Measurements from ENCODE around the gene ELF5.

The ELF5 gene

GRCh38 chr11:34493926-34494595 is 19.5 kb downstream of the ELF5 start:
- no peak for DNase-seq

- no peak for DNase-seq
Measured at GRCh38 chr11:34493468-34493867, 20.1 kb downstream of the ELF5 start.

GRCh38 chr11:34492806-34493414 is 20.7 kb downstream of the ELF5 start:
- DNase-seq = no peak

- no peak for DNase-seq
Measured at GRCh38 chr11:34490304-34490703, 23.3 kb downstream of the ELF5 start.

GRCh38 chr11:34488855-34489557 is 24.6 kb downstream of the ELF5 start:
- no peak for DNase-seq

- DNase-seq = no peak
Measured at GRCh38 chr11:34487430-34487829, 26.2 kb downstream of the ELF5 start.

- no peak for DNase-seq
Measured at GRCh38 chr11:34483106-34483874, 30.3 kb downstream of the ELF5 start.

GRCh38 chr11:34481307-34481706 is 32.3 kb downstream of the ELF5 start:
- DNase-seq = no peak

GRCh38 chr11:34480314-34480713 is 33.3 kb downstream of the ELF5 start:
- DNase-seq = no peak

- no peak for DNase-seq
Measured at GRCh38 chr11:34478845-34479663, 34.5 kb downstream of the ELF5 start.

- no peak for DNase-seq
Measured at GRCh38 chr11:34476849-34477248, 36.7 kb downstream of the ELF5 start.

- DNase-seq = no peak
Measured at GRCh38 chr11:34475656-34476055, 37.9 kb downstream of the ELF5 start.

- no peak for DNase-seq
Measured at GRCh38 chr11:34473603-34474169, 39.9 kb downstream of the ELF5 start.

- no peak for DNase-seq
Measured at GRCh38 chr11:34468209-34468841, 45.3 kb downstream of the ELF5 start.

GRCh38 chr11:34466802-34467488 is 46.6 kb downstream of the ELF5 start:
- DNase-seq = no peak

- no peak for DNase-seq
Measured at GRCh38 chr11:34464591-34465051, 49.0 kb downstream of the ELF5 start.

- DNase-seq = no peak
Measured at GRCh38 chr11:34461215-34461614, 52.4 kb downstream of the ELF5 start.

- DNase-seq = no peak
Measured at GRCh38 chr11:34460278-34460677, 53.3 kb downstream of the ELF5 start.

- no peak for DNase-seq
Measured at GRCh38 chr11:34459507-34460162, 54.0 kb downstream of the ELF5 start.

GRCh38 chr11:34458525-34458924 is 55.1 kb downstream of the ELF5 start:
- no peak for DNase-seq
